GM21528 (cell line): Measurements from ENCODE around the gene XPC.
"Not testable (repeated sequence)": the region's sequence is repeated elsewhere in the genome, so short reads cannot be mapped to it uniquely, and the experiment has no call there.

Experiments used
- ATAC-seq: cut with Tn5 transposase; IDR thresholded peaks from one replicate; pipeline ENCODE4 v1.9.1; 2021; ENCODE audit warnings: mild to moderate bottlenecking, moderate library complexity; ENCODE audit not compliant: unreplicated experiment, low FRiP score

Gene XPC

GRCh38 chr3:14122301-14122700 is 56.1 kb downstream of the XPC start:
- ATAC-seq = no peak

DNA sequence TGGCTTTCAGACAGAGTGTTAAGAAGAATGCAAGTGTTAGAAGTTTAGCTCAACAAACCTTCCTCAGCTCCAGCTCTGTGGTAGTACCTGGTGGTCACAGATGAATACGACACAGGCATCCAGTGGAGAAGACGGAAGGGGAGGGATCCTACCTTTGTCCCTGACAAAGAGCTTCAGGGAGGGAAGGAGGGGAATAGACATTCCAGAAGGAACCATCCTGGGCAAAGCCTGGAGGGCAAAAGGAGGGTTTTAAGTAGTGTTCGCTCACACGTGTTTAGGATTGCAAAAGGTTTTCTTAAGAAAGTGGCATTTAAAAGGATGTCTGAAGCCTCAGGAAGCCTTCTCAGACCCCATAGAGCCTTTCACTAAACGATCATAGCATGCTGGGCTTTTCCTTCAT is 56.5 kb downstream of the XPC start:
- no peak for ATAC-seq

DNA sequence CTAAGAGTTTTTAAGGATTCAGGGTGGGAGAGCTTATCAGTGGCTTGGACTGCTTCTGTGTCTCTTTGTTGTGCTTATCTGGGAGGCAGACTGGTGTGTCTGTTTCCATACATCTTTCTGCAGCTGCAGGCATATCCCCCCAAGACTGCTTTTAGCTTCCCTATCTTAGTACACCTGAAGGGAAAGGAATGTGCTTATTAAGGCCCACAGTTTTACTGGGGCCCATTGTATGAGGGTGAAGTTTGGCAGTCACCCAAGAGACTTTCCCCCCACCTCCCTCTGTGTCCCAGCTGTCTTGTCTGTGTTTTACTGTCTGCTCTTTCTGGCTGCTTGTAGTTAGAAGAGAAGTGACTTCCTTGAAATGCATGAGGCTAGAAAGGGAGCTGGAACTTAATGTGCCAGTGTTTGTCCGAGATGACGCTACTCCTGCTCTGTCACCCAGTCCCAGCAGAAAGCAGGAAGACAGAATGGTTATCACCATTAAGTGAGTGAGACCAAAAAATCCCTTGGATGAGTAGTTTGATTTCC is 57.4 kb downstream of the XPC start:
- ATAC-seq = not testable (repeated sequence)

GRCh38 chr3:14120111-14120920 is 58.1 kb downstream of the XPC start:
- no peak for ATAC-seq

- ATAC-seq = no peak
Measured at GRCh38 chr3:14119651-14120050, 58.8 kb downstream of the XPC start.

- ATAC-seq = no peak
Measured at GRCh38 chr3:14118400-14119381, 59.7 kb downstream of the XPC start.

DNA sequence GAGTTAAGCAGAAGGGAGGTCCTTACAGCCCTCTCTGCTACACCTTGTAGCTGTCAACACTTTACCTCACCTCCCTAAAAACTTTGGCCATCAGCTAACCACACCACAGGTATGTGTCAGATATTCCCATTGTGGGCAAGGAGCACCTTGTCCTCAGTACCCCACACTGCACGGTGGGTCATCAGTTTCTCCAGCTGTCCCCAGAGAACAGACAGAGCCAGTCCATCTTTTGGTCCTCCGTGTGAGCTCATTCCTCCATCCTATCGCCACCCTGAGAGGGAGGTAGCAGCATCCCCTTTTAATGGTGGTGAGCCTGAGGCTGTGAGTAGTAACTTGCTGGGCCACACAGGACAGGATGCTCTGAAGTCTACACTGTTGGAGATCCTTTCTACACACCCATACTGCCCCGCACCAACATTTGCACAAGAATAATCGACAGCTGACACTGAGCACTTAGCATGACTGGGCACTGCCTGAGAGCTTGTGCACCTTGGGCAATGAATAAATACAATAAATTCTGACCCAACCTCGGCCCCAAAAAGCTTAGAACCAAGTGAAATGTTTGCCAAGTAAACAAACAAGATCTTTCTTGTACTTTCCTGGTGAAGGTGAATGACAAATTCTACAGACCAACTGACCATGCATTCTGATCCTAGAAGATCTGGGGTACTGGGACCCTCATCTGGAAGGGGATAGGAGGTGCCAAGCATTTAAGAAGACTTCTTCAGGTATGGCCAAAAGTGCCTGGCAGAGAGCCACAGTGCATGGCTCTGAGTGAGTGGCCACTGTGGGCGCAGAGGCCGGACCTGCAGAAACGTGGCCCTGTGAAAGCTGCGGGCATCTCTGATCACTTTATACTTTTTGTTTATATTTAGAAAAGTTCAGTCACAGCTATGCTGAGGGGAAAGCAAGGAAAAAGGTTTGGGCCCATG is 60.7 kb downstream of the XPC start:
- ATAC-seq = no peak

DNA sequence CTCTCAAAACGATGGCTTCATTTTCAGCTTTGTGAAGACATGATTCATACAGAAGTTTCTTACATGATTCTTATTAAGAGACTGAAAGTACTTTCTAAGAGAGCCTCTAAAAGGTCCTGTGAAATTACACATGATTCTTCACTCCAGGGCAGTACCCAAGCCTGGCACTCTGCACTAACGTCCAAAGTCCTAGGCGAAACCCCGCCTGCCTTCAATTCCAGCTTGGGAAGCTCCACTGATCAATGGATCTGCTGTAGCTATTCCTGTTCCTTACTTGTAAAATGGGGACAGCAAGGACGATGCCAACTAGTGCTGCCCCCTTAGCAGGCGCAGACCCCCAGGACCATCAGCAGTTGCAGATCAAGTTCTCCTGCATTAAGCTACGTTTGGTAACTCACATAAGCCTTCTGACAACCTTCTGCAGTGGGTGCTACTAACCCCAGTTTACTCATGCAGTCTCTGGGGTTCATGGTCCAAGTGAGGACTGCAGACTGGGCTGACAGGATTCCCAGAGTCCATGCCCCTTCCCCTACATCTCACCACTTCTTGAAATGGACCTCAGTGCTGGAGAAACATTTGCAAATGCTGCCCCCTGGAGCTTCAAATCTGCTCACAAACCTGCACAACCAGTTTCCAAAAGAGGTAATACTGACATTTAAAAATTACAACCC is 64.3 kb downstream of the XPC start:
- no peak for ATAC-seq

DNA sequence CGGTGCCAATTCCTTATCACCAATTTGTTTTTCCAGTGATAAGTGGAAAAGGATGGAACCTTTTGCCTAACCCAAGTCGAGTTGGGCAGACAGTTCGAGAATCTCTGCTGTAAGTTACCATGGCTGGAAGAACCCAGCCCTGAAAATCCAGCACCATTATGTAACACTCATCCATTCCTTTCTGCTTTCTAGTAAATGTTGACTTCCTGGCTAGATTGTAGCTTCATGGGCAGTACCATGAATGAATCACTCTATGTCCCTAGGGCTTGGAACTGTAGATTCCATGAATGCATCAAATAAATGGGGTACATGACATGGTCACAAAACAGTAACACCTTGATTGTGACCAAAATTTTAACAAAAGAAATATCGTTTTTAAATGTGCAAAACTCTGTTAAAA is 67.7 kb downstream of the XPC start:
- no peak for ATAC-seq

DNA sequence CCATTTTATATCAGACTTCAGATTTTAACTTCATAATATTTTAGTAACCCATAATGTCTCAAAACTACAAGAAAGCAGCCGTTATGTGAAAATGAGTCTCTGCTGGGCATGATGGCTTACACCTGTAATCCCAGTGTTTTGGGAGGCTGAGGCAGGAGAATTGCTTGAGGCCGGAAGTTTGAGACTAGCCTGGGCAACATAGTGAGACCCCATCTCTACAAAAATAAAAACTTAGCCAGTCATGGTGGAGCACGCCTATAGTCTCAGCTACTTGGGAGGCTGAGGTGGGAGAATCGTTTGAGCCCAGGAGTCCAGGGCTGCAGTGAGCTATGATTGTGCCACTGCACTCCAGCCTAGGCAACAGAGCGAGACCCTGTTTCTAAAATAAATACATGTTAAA is 68.6 kb downstream of the XPC start:
- ATAC-seq = not testable (repeated sequence)

GRCh38 chr3:14097616-14098391 is 80.6 kb downstream of the XPC start:
- ATAC-seq = no peak

DNA sequence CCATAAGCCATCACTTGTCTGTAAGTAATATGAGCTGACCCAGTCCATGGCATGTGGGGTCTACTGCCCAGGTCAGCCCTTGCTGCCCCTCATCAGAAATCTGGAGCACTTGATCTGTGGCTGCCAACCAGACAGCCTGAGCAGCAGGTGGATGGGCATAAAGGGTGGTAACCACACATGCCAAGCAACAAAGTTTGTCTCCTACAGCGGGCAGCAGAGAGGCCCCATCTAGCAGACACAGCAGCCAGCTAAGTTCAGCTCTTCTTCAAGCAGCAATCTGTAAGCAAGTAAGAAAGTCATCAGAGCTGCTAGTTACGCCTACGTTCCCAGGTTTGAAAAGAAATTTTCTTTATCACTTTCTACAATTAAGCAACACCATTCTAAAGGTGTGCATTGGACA is 81.7 kb downstream of the XPC start:
- no peak for ATAC-seq
